HG02610 (cell line): ENCODE data around the gene PFDN4.

Experiments used
- ATAC-seq: cut with Tn5 transposase; IDR thresholded peaks from one replicate; pipeline ENCODE4 v1.9.1; 2021; ENCODE audit warnings: mild to moderate bottlenecking, moderate library complexity; ENCODE audit not compliant: unreplicated experiment

PFDN4 gene

GRCh38 chr20:54266844-54267243 lies 59.0 kb downstream of the PFDN4 start:
- no peak for ATAC-seq

GRCh38 chr20:54267483-54268003 lies 59.7 kb downstream of the PFDN4 start:
- ATAC-seq: no peak

- no peak for ATAC-seq
Observed at GRCh38 chr20:54268941-54269340, 61.1 kb downstream of the PFDN4 start.
